GM12872 (cell line): ENCODE data around the gene KRT1.

ENCODE experiments used
- TF ChIP-seq, protein P1 (sequence below): IDR thresholded peaks from 3 replicates; pipeline ENCODE4 v1.5.1; 2011; ENCODE audit warnings: low read depth, mild to moderate bottlenecking, low read length, moderate library complexity; ENCODE audit not compliant: insufficient read depth

Gene KRT1

DNA sequence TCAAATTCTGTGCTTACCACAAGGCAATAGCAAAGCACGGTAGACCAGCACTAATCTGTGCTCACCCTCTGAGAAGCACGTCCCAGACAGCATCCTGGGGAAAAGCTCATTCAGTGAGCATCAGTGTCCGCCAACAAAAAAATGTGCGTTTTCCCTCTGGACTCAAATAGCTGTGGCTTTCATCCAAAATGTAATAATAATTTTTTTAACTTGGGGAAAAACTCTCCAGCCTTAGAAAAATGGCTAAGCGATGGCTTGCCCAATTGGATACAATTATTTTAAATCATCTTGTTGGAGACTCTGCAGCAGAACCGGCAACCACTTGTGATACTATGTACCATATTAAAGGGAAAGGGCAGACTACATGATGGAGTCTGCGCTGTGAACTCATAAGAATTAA lies 24.3 kb upstream of the KRT1 start:
- TF ChIP-seq, protein P1, sequence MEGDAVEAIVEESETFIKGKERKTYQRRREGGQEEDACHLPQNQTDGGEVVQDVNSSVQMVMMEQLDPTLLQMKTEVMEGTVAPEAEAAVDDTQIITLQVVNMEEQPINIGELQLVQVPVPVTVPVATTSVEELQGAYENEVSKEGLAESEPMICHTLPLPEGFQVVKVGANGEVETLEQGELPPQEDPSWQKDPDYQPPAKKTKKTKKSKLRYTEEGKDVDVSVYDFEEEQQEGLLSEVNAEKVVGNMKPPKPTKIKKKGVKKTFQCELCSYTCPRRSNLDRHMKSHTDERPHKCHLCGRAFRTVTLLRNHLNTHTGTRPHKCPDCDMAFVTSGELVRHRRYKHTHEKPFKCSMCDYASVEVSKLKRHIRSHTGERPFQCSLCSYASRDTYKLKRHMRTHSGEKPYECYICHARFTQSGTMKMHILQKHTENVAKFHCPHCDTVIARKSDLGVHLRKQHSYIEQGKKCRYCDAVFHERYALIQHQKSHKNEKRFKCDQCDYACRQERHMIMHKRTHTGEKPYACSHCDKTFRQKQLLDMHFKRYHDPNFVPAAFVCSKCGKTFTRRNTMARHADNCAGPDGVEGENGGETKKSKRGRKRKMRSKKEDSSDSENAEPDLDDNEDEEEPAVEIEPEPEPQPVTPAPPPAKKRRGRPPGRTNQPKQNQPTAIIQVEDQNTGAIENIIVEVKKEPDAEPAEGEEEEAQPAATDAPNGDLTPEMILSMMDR: no peak

DNA sequence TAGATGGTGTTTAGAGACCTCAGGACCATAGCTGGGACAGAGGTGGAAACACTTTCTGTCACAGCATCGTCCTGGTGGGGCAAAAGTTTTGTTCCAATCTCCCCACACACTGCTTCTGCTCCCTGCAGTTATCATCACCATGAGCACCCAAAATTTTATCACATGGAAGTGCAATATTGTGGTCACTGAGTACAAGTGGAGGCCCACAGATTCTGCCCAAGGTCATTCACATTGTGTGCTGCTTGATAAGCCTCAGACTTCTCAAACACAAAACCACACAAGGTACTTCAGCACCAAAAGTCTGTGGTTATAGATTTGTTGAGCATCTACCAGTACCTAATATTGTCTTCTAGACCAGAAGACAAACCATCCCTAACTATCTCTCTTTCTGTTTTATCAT lies 23.7 kb upstream of the KRT1 start:
- TF ChIP-seq, protein P1: no peak

DNA sequence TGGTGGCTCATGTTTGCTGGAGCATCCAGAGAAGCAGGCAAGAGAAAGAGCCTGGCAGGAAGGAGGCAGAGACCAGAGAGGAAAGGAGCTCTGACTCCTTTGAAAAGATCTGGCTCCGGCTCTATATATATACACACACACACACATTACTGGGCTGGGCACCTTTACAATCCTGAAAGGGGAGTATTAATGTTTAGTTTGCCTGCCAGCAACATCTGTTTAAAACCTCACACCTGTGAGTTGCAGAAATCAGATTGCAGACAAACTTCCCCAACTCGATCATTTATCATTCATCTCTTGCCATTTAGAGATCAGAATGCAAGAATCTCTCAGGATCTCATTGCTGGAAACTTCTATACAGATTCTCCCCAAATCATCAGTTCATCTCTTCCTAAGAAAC lies 23.2 kb upstream of the KRT1 start, which contains the start of gene KRT77:
Gene KRT77 (minus strand): TSS at position 101 of the 400 bp plus-strand sequence. CDS start 90 bp downstream, at position 11.
- TF ChIP-seq, protein P1: no peak

DNA sequence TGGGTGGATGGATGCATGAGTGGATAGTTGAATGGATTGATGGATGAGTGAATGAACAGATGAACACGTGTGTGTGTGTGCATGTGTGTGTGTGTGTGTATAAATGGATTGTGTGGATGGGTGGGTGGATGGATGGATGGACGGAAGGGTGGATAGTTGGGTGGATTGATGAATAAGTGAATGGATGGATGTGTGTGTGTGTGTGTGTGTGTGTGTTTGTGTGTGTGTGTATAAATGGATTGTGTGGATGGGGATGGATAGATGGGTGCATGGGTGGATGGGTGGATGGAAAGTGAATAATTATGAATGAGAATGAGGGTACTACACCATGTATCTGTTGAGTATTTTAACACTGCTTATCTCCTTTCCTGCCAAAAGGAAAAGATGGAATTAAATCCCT lies 22.1 kb upstream of the KRT1 start:
- TF ChIP-seq, protein P1: no peak

DNA sequence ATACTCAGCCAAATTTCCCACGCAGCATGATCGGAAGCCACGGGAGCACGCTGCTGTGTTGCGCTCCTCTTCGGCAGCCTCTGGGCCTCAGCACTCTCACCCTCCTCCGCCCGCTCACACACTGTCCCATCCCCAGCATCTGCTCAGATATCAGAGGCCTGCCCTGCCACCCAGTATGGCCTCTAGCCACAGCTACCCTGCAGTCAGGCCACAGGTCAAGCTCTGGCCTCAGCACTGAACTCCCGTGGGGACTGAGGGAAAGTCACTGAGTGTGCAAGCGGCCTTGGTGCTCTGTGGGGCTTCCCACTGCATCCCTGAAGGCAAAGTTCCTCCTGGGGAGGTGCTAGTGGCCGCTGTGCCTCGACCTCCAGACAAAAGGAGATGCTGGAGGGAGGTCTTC lies 21.1 kb upstream of the KRT1 start:
- TF ChIP-seq, protein P1: no peak

DNA sequence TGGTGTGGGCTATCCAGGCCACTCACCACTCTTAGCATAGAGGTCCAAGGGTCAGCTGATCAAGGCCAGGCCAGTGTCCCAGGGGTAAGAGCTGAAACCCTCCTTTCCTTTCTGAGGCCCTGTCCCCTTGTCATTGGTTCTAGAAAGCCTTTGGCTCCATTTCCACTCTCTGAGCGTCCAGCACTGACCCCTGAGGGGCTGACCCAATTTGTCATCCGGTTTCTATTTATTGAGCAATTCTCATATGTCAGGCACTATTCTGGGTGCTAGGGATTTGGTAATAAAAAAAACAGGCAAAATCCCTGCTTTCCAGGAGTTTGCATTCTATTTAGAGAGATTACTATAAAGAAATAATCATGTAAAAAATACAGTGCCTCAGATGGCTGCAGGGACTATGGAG lies 19.8 kb upstream of the KRT1 start:
- TF ChIP-seq, protein P1: no peak

DNA sequence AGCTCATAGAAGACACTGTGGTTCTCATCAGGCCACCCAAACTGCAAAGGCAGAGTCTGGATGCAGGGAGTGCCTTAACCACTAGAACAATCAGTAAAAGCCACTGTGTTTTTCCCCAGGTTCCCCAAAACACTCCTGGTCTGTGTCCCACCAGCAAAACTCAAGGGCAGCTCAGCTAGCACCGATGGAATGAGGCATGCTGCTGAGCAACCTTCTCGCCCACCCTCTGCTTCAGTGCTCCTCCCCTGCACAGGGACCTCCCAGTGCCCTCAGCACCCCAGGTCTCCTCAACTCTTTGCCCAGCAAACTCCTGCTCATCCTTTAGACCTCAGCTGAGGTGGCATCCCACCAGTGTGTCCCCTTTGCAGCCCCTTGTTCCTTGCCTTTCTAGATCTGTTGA lies 19.2 kb upstream of the KRT1 start:
- TF ChIP-seq, protein P1: no peak

DNA sequence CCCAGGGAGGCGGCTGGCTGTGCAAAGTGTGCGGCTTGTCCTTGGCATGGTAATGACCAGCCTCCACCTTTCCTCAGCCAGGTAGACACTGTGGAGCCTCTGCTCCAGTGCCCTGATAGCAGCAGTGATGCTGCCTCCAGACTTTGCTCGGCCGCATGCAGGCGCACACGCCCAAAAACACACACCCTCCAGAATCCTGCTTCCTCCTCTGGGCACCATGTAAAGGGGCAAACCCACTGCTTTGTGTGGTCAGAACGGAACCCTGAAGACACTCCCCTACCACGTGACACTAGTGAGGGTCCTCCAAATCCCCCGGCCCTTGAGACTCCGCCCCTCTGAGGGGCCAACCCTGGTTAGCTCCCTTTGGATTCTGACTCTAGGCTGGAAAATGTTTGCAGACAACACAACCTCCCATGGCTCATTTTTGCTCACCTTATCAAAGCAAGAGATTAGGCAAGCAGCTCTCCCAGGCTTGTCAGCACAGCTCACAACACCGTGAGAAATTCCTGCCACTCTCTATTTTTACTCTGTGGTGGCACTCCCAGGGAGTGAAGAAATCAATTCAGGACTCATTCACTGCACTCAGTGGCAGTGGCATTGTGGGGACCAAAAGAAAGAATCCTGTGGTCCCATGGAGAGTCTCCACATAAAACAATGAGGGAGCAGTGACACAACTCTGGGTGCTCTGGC lies 18.6 kb upstream of the KRT1 start:
- TF ChIP-seq, protein P1: no peak
